ENCODE data around the gene TMEM134. TPM values are rescaled to one million over a fixed set of nuclear protein-coding genes. Genes with fewer than 3 reads are reported as not detected.
"Not testable (repeated sequence)": the region's sequence is repeated elsewhere in the genome, so short reads cannot be mapped to it uniquely, and the experiment has no call there.

The TMEM134 gene
- total RNA-seq, 4 donors from 2014 or later = 69.0 to 138 (median 95.8) TPM

GRCh38 chr11:67429038-67429668 is 39.9 kb downstream of the TMEM134 start:
- H3K9me3 ChIP-seq = no peaks in the 10 kb centered on the region
- intact Hi-C loops (cut with DNase I) = no loop called here
- DNase-seq = no peak
- no peak for TF ChIP-seq POLR2A (IDR thresholded peaks at IDR 0.05)
- TF ChIP-seq, protein P1, sequence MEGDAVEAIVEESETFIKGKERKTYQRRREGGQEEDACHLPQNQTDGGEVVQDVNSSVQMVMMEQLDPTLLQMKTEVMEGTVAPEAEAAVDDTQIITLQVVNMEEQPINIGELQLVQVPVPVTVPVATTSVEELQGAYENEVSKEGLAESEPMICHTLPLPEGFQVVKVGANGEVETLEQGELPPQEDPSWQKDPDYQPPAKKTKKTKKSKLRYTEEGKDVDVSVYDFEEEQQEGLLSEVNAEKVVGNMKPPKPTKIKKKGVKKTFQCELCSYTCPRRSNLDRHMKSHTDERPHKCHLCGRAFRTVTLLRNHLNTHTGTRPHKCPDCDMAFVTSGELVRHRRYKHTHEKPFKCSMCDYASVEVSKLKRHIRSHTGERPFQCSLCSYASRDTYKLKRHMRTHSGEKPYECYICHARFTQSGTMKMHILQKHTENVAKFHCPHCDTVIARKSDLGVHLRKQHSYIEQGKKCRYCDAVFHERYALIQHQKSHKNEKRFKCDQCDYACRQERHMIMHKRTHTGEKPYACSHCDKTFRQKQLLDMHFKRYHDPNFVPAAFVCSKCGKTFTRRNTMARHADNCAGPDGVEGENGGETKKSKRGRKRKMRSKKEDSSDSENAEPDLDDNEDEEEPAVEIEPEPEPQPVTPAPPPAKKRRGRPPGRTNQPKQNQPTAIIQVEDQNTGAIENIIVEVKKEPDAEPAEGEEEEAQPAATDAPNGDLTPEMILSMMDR (IDR thresholded peaks at IDR 0.05) = no peak
- peaks cover 7 to 20% of the 10 kb centered on the region in 2 donors for H3K4me1 ChIP-seq
- peaks cover 19 to 24% of the 10 kb centered on the region in 2 donors for H3K36me3 ChIP-seq
- H3K27me3 ChIP-seq = no peaks in the 10 kb centered on the region
- peak overlapping the region; percentile 24 to 95 (median 73) for H3K4me3 ChIP-seq (replicated peaks in 1 of 3)
- 43 to 62% methylated on average over 9 to 12 of the region's 12 CpGs for WGBS, 2 donors
- H3K27ac ChIP-seq = peak overlapping the region in 2 of 3 donors; percentile 82 to 90

DNA sequence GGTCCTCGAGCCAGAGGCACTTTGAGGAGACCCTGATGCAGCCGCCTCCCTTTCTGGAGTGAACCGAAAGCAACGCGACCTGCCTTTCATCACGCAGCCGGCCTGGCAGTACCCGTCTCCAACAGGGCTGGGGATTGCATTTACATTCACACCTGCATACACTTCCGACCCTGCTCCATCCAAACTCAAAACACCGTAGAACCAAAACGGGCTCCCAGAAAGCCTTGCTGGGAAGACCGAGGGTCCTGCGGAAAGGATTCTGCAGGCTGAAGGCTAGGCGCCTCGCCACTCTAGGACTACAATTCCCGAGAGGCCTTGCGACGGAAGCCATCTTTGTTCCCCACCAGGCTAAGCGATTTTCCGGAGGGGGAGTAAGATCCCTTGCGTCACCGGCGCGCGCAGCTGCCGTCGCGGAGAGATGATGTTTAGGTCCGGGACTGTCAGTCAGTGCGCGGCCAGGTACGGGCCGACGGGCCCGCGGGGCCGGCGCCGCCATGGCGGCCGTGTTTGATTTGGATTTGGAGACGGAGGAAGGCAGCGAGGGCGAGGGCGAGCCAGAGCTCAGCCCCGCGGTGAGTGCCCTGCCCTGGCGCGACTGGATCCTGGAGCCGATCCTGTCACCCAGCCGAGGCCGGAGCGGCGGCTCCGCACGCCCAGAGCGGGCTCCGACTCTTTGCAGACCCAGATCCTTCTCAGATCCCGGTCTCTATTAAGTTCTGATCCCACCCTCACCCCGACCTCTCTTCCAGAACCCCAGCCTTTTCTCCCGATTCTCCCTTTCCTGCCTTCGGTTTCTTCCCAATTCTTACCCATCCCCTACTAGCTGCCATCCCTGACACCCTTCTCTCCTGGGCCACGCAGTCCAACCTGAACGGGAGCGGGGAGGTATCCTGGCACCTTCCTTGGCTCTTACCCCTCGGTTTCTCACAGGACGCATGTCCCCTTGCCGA is 40.7 kb downstream of the TMEM134 start, which contains the start of gene RPS6KB2:
Gene RPS6KB2, plus strand, starts transcription at position 443 of the 950 bp plus-strand sequence. Its CDS starts 52 bp downstream, at position 495.
- H3K36me3 ChIP-seq = peaks cover 11 to 18% of the 10 kb centered on the region in 2 donors
- peak; percentile 54 to 93 for TF ChIP-seq POLR2A (IDR thresholded peaks at IDR 0.05)
- TF ChIP-seq, protein P1 (IDR thresholded peaks at IDR 0.05) = peak in 1 of 6 experiments; percentile 30
- H3K9me3 ChIP-seq = no peaks in the 10 kb centered on the region
- no peaks in the 10 kb centered on the region for H3K27me3 ChIP-seq
- 0% methylated on average over 37 to 45 of the region's 68 CpGs for WGBS, 2 donors
- peak; percentile 99 for DNase-seq
- H3K4me3 ChIP-seq (replicated peaks in 1 of 3) = peak within 1 kb of the TSS; percentile 24 to 95 (median 73)
- H3K27ac ChIP-seq = peak within 1 kb of the TSS; percentile 72 to 90 (median 82)
- intact Hi-C loops (cut with DNase I) = no loop called here
- H3K4me1 ChIP-seq = peaks cover 7 to 20% of the 10 kb centered on the region in 2 donors

DNA sequence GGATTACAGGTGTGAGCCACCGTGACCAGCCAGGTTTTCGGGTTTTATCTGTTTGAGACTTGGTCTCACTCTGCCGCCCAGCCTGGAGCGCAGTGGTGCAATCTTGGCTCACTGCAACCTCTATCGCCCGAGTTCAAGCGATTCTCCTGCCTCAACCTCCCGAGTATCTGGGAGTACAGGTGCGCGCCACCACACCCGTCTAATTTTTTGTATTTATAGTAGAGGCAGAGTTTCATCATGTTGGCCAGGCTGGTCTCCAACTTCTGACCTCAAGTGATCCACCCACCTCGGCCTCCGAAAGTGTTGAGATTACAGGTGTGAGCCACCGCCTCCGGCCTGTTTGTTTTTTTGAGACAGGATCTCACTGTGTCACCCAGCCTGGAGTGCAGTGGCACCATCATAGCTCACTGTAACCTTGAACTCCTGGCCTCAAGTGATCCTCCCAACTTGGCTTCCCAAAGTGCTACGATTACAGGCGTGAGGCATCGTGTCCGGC is 41.6 kb downstream of the TMEM134 start:
- Histone ChIP-seq H3K27ac (peak overlapping the region; percentile 31 to 90 (median 82)), H3K4me1 (peaks cover 7 to 20% of the 10 kb centered on the region in 2 donors), H3K4me3 (replicated peaks in 1 of 3) (peak overlapping the region in 2 of 3 donors; percentile 24 to 73)
- intact Hi-C loops (cut with DNase I); DNase-seq; H3K36me3 ChIP-seq; H3K27me3 ChIP-seq; H3K9me3 ChIP-seq: not testable (repeated sequence)
- WGBS, 2 donors = 75 to 79% methylated on average over 19 of the region's 19 CpGs

DNA sequence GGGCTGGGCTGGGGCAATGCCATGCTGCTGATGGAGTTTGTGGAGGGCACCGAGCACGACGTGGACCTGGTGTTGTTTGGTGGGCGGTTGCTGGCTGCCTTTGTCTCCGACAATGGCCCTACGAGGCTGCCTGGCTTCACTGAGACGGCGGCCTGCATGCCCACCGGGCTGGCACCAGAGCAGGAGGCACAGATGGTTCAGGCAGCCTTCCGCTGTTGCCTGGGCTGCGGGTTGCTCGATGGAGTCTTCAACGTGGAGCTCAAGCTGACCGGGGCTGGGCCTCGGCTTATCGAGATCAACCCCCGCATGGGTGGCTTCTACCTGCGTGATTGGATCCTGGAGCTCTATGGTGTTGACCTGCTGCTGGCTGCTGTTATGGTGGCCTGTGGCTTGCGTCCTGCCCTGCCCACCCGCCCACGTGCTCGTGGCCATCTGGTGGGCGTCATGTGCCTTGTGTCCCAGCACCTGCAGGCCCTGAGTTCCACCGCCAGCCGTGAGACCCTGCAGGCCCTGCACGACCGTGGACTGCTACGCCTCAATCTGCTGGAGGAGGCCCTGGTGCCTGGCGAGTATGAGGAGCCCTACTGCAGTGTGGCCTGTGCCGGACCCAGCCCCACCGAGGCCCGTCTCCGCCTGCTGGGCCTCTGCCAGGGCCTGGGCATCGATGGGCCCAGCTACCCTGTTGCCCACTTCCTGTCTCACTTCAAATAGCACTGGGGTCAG is 45.0 kb downstream of the TMEM134 start:
- Histone ChIP-seq H3K36me3 (no peaks in the 10 kb centered on the region), H3K27me3 (no peaks in the 10 kb centered on the region), H3K4me1 (peaks cover 9 to 27% of the 10 kb centered on the region in 2 donors), H3K9me3 (no peaks in the 10 kb centered on the region), H3K27ac (no peak overlapping the region), H3K4me3 (replicated peaks in 1 of 3) (no peak overlapping the region)
- no peak for DNase-seq
- 90 to 93% methylated on average over 12 to 16 of the region's 34 CpGs for WGBS, 2 donors
- TF ChIP-seq, protein P1 (IDR thresholded peaks at IDR 0.05) = no peak
- no peak for TF ChIP-seq POLR2A (IDR thresholded peaks at IDR 0.05)
- intact Hi-C loops (cut with DNase I) = loop anchor here (5.0 kb wide), 1 partner anchor 43 kb away; the partner anchor contains the start of gene TMEM134

- Histone ChIP-seq H3K27me3 (no peaks in the 10 kb centered on the region), H3K4me1 (peaks cover 7 to 30% of the 10 kb centered on the region in 2 donors), H3K4me3 (replicated peaks in 1 of 3) (no peak overlapping the region), H3K27ac (no peak overlapping the region), H3K9me3 (no peaks in the 10 kb centered on the region), H3K36me3 (no peaks in the 10 kb centered on the region)
- TF ChIP-seq, protein P1 (IDR thresholded peaks at IDR 0.05) = no peak
- TF ChIP-seq POLR2A (IDR thresholded peaks at IDR 0.05) = no peak
- 94 to 97% methylated on average over 10 to 11 of the region's 13 CpGs for WGBS, 2 donors
- DNase-seq = no peak
- intact Hi-C loops (cut with DNase I) = loop anchor here (5.0 kb wide), 1 partner anchor 44 kb away; the partner anchor contains the start of gene TMEM134
Measured at GRCh38 chr11:67423466-67423865, 45.6 kb downstream of the TMEM134 start.

All from thyroid gland (tissue), 4 donors.